HUES48 (cell line): ENCODE results near the gene CARF.

ENCODE experiments used
- H3K27ac ChIP-seq: one replicate; pipeline ENCODE4 v1.7.0; 2013; ENCODE audit warnings: low read depth, low read length, inconsistent platforms
- H3K27me3 ChIP-seq: 2 replicates; pipeline ENCODE4 v1.6.1; 2013; ENCODE audit warnings: mild to moderate bottlenecking, low read length; ENCODE audit not compliant: control insufficient read depth, insufficient read depth
- H3K36me3 ChIP-seq: 2 replicates; pipeline ENCODE4 v1.6.1; 2013; ENCODE audit warnings: low read length; ENCODE audit not compliant: control insufficient read depth, insufficient read depth
- H3K4me1 ChIP-seq: 2 replicates; pipeline ENCODE4 v1.6.1; 2013; ENCODE audit warnings: mild to moderate bottlenecking, low read length; ENCODE audit not compliant: control insufficient read depth, insufficient read depth
- H3K4me3 ChIP-seq: 2 replicates; pipeline ENCODE4 v1.5.1; 2013; ENCODE audit warnings: mild to moderate bottlenecking, low read depth, low read length
- H3K9ac ChIP-seq: 2 replicates; pipeline ENCODE4 v1.6.1; 2013; ENCODE audit warnings: mild to moderate bottlenecking, low read depth, low read length, moderate library complexity
- H3K9me3 ChIP-seq: 2 replicates; pipeline ENCODE4 v1.6.1; 2013; ENCODE audit warnings: low read length; ENCODE audit not compliant: control insufficient read depth, insufficient read depth

Gene CARF

DNA sequence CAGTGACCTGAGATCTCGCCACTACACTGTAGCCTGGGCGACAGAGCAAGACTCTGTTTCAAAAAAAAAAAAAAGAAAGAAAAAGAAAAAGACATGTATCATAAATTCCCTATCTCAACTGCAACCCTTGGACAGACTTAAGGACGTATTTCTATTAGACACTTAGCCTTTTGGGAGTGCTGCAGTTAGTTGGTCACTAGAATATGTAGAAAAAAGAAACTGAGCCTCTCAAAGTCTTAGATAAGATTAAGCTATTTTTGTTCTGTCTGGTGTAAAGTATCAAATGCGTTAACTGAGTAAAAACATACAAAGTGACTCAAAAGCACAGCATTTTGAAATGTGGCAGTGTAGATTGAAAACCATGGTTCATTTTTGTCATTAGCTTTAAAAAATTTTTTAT is 109.9 kb downstream of the CARF start:
- Histone ChIP-seq H3K36me3 (no peaks in the 10 kb centered on the region), H3K27ac (no peak overlapping the region), H3K4me3 (no peak overlapping the region), H3K4me1 (peaks cover 18% of the 10 kb centered on the region), H3K9ac (no peak overlapping the region), H3K9me3 (no peaks in the 10 kb centered on the region), H3K27me3 (no peaks in the 10 kb centered on the region)

DNA sequence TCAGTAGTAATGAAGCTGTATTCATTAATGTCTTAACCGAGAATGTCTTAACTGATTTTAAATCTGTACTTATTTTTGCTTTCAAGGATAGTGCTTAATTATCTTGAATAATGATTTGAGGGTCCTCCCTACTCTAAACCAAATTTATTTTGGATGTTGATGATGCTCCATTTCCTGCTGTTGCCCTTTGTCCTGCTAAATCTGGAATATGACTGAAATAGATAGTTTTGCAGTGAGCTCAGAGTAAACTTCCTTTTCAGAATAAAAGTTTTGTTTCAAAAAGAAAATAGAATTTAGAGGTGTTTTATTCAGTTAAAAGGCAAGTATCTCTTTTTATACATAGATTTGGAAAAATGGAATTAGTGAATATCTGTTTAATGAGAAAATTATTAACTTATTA is 110.7 kb downstream of the CARF start:
- Histone ChIP-seq H3K4me3 (no peak overlapping the region), H3K9ac (no peak overlapping the region), H3K9me3 (no peaks in the 10 kb centered on the region), H3K36me3 (no peaks in the 10 kb centered on the region), H3K27ac (no peak overlapping the region), H3K4me1 (peaks cover 16% of the 10 kb centered on the region), H3K27me3 (no peaks in the 10 kb centered on the region)

- Histone ChIP-seq H3K9me3 (no peaks in the 10 kb centered on the region), H3K4me1 (peaks cover 4% of the 10 kb centered on the region; the same call in 1 of the 2 replicates), H3K4me3 (no peak overlapping the region), H3K36me3 (no peaks in the 10 kb centered on the region), H3K9ac (no peak overlapping the region), H3K27ac (no peak overlapping the region), H3K27me3 (no peaks in the 10 kb centered on the region)
Observed at GRCh38 chr2:203025592-203025991, 113.5 kb downstream of the CARF start.

- Histone ChIP-seq H3K27me3 (no peaks in the 10 kb centered on the region), H3K36me3 (no peaks in the 10 kb centered on the region), H3K4me1 (no peaks in the 10 kb centered on the region), H3K9ac (no peak overlapping the region), H3K4me3 (no peak overlapping the region), H3K27ac (no peak overlapping the region), H3K9me3 (no peaks in the 10 kb centered on the region)
Observed at GRCh38 chr2:203030545-203030944, 118.5 kb downstream of the CARF start.

- no peaks in the 10 kb centered on the region for H3K36me3 ChIP-seq
- H3K27ac ChIP-seq, result no peak overlapping the region
- H3K27me3 ChIP-seq, result no peaks in the 10 kb centered on the region
- H3K9ac ChIP-seq, result no peak overlapping the region
- H3K9me3 ChIP-seq, result no peaks in the 10 kb centered on the region
- no peaks in the 10 kb centered on the region for H3K4me1 ChIP-seq
- no peak overlapping the region for H3K4me3 ChIP-seq
Observed at GRCh38 chr2:203030991-203031390, 118.9 kb downstream of the CARF start.

GRCh38 chr2:203033395-203033794 is 121.3 kb downstream of the CARF start:
- H3K27me3 ChIP-seq, result no peaks in the 10 kb centered on the region
- H3K9me3 ChIP-seq, result no peaks in the 10 kb centered on the region
- H3K36me3 ChIP-seq, result no peaks in the 10 kb centered on the region
- H3K27ac ChIP-seq, result no peak overlapping the region
- no peak overlapping the region for H3K9ac ChIP-seq
- H3K4me1 ChIP-seq, result no peaks in the 10 kb centered on the region
- H3K4me3 ChIP-seq, result no peak overlapping the region

DNA sequence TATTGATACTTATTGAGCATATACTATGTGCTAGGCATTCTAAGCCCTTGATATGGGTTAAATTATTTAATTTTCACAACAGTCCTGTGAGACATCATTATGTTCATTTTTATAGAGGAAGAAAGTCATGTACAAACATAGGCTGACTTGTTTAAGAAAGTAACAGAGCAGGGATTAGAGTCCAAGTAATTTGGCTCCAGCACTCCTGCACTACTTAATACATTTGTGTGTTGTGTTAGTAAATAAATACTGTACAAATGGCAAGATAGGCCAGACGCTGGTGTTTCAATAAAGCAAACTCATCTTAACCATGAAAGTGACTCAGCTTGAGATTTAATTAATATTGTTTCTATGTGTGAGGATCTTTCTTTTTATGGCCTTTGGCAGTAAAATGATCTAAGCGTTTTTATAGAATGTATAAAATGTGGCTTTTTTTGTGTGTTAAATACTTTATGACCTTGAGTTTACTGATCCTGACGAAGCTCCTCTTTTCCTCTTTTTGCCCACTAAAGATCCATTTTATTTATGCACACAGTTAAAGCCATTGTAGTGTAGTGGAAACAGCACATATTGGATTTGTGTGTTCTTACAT is 123.9 kb downstream of the CARF start:
- H3K36me3 ChIP-seq, result no peaks in the 10 kb centered on the region
- H3K9me3 ChIP-seq, result no peaks in the 10 kb centered on the region
- H3K4me3 ChIP-seq, result no peak overlapping the region
- no peaks in the 10 kb centered on the region for H3K27me3 ChIP-seq
- no peaks in the 10 kb centered on the region for H3K4me1 ChIP-seq
- H3K9ac ChIP-seq, result no peak overlapping the region
- no peak overlapping the region for H3K27ac ChIP-seq
